ENCODE results near the gene PMEPA1.

- TF ChIP-seq CTCF (IDR thresholded peaks at IDR 0.05; ENCODE audit: insufficient read depth, low read depth, low read length), result no peak
- TF ChIP-seq EZH2 (IDR thresholded peaks at IDR 0.05; ENCODE audit: insufficient read depth, low read length), result no peak
These were observed 14.8 kb downstream of the PMEPA1 start for GRCh38 chr20:57695012-57695411.
